Ishikawa (cell line): ENCODE measurements around the gene TNFRSF25.

Experiments used
- CEBPB ChIP-seq: IDR thresholded peaks from 2 replicates; pipeline ENCODE4 v1.6.1; 2012
- CREB1 ChIP-seq: IDR thresholded peaks from 2 replicates; pipeline ENCODE4 v1.6.1; 2012; ENCODE audit warnings: low read depth
- EGR1 ChIP-seq: IDR thresholded peaks from 2 replicates; pipeline ENCODE4 v1.6.1; 2012
- EP300 ChIP-seq: IDR thresholded peaks from 2 replicates; pipeline ENCODE4 v1.6.1; 2012; ENCODE audit warnings: borderline replicate concordance
- FOXM1 ChIP-seq: IDR thresholded peaks from 2 replicates; pipeline ENCODE4 v1.6.1; 2012; ENCODE audit warnings: low read depth, borderline replicate concordance
- MAX ChIP-seq: IDR thresholded peaks from 2 replicates; pipeline ENCODE4 v1.6.1; 2012
- NFIC ChIP-seq: IDR thresholded peaks from 2 replicates; pipeline ENCODE4 v1.6.1; 2012
- RAD21 ChIP-seq: IDR thresholded peaks from 2 replicates; pipeline ENCODE4 v1.6.1; 2012; ENCODE audit warnings: low read depth
- REST ChIP-seq: IDR thresholded peaks from 2 replicates; pipeline ENCODE4 v1.6.1; 2012; ENCODE audit warnings: low read depth, mild to moderate bottlenecking
- TAF1 ChIP-seq: IDR thresholded peaks from 2 replicates; pipeline ENCODE4 v1.6.1; 2012; ENCODE audit warnings: low read depth, mild to moderate bottlenecking
- TCF12 ChIP-seq: IDR thresholded peaks from 2 replicates; pipeline ENCODE4 v1.6.1; 2012; ENCODE audit warnings: low read depth
- TEAD4 ChIP-seq: IDR thresholded peaks from 2 replicates; pipeline ENCODE4 v1.6.1; 2012
- USF1 ChIP-seq: IDR thresholded peaks from 2 replicates; pipeline ENCODE4 v1.6.1; 2012
- YY1 ChIP-seq: IDR thresholded peaks from 2 replicates; pipeline ENCODE4 v1.6.1; 2012; ENCODE audit warnings: low read depth
- ZBTB7A ChIP-seq: IDR thresholded peaks from 2 replicates; pipeline ENCODE4 v1.6.1; 2012; ENCODE audit warnings: low read depth

The TNFRSF25 gene

GRCh38 chr1:6511561-6512244 lies 45.7 kb upstream of the TNFRSF25 start:
- TF ChIP-seq ZBTB7A, result no peak
- TF ChIP-seq MAX, result no peak
- TF ChIP-seq EGR1, result no peak
- no peak for TF ChIP-seq FOXM1
- no peak for TF ChIP-seq TEAD4
- no peak for TF ChIP-seq RAD21
- no peak for TF ChIP-seq TAF1
- no peak for TF ChIP-seq NFIC
- no peak for TF ChIP-seq EP300
- TF ChIP-seq USF1, result no peak
- TF ChIP-seq CREB1, result no peak

- no peak for TF ChIP-seq ZBTB7A
- TF ChIP-seq REST, result no peak
- TF ChIP-seq NFIC, result no peak
- no peak for TF ChIP-seq EP300
- TF ChIP-seq YY1, result no peak
- TF ChIP-seq TCF12, result no peak
- TF ChIP-seq CEBPB, result no peak
- TF ChIP-seq USF1, result no peak
These were observed 45.1 kb upstream of the TNFRSF25 start for GRCh38 chr1:6511056-6511455.

- TF ChIP-seq ZBTB7A (no peak), TCF12 (no peak), USF1 (no peak), CREB1 (no peak), TAF1 (no peak), RAD21 (no peak), TEAD4 (no peak), REST (no peak), YY1 (no peak), EGR1 (no peak), NFIC (no peak), EP300 (no peak), CEBPB (no peak), FOXM1 (no peak), MAX (no peak)
These were observed 44.5 kb upstream of the TNFRSF25 start for GRCh38 chr1:6510493-6510892.

- TF ChIP-seq CEBPB, result no peak
- TF ChIP-seq CREB1, result no peak
- no peak for TF ChIP-seq EP300
- TF ChIP-seq USF1, result no peak
- no peak for TF ChIP-seq REST
- TF ChIP-seq FOXM1, result no peak
- TF ChIP-seq EGR1, result no peak
- no peak for TF ChIP-seq TEAD4
- no peak for TF ChIP-seq ZBTB7A
- TF ChIP-seq RAD21, result no peak
- no peak for TF ChIP-seq YY1
- TF ChIP-seq NFIC, result no peak
- TF ChIP-seq TAF1, result no peak
- TF ChIP-seq TCF12, result no peak
- TF ChIP-seq MAX, result no peak
These were observed 43.9 kb upstream of the TNFRSF25 start for GRCh38 chr1:6509919-6510291.
